Stimulated activated CD4-positive, alpha-beta T cell treated with anti-CD3 and anti-CD28 coated beads, Interleukin-4, amount 100 ng/mL, for 24 hours (primary cell): Measurements from ENCODE around the gene MRPL23.

Source experiments
- DNase-seq: peaks from one replicate; pipeline ENCODE4 v3.0.0-alpha.2; 2020

Gene MRPL23

DNA sequence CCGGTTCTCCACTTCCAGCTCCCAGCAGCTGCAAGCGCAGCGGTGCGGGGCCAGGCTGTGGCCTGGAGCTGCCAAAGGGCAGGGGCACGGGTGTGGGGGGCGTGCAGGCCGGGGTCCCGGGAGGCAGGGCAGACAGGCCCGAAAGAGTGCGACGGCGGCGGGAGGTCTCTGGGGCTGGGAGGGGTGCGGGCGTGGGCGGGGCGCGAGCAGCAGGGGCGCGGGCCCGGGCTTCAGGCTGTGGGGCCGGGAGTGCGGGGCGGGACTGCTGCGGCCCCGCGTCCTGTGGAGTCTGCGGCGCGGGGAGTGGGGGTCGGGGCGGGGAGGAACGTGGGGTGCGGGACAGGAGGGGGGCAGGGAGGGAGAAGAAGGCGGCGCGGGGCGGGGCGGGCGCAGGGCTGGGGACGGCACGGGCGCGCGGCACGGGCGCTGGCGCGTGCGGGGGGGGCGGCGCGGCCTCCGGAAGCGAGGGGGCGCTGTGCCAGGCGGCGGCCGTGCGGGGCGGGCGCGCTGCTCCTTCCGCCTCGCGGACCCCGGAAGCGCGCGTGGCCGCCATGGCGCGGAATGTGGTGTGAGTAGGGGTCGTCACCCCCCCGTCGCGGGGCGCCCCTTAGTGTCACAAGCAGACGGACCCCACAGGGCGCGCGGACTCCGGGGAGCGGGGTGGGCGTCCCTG lies at the start of gene MRPL23:
Gene MRPL23 (plus strand): TSS at position 521 of the 673 bp plus-strand sequence. CDS start 31 bp downstream, at position 552.
- DNase-seq, result no peak

DNA sequence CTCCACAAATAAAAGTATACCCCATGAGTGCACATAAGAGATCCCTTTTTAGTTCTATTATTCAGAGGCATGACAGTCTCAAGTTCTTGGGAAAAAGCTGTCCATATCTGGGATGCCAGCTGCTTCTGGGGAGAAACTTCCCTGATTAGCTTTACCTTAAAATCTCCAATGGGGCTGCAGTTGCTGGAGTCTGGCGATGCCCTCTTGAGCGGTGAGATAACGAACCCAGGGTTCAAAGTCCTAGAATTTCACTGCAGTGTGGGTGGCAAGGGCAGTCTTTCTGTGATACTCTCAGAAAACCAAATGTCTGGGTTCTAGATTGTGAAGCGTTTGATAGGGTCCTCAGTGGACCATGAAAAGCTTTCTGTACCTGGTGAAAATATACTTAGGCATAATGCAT lies 48.0 kb upstream of the MRPL23 start:
- no peak for DNase-seq

- DNase-seq, result no peak
Measured at GRCh38 chr11:1899686-1900085, 47.4 kb upstream of the MRPL23 start.

DNA sequence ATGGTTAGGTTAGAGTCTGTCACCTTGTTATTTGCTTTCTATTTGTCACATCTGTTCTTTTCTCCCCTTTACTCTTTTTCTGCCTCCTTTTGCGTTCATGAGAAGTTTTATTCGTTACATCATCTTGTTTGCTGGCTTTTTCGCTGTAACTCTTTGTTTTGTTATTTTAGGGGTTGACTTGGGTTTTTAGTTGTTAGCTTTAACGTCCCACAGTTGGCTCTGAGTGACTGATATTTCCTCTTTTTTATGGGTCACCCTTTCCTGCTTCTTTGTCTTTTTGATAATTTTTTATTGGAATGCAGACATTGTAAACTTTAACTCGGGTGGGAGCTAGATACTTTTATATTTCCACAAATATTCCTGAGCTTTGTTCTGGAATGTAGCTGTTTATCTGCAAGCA lies 41.0 kb upstream of the MRPL23 start:
- no peak for DNase-seq

DNA sequence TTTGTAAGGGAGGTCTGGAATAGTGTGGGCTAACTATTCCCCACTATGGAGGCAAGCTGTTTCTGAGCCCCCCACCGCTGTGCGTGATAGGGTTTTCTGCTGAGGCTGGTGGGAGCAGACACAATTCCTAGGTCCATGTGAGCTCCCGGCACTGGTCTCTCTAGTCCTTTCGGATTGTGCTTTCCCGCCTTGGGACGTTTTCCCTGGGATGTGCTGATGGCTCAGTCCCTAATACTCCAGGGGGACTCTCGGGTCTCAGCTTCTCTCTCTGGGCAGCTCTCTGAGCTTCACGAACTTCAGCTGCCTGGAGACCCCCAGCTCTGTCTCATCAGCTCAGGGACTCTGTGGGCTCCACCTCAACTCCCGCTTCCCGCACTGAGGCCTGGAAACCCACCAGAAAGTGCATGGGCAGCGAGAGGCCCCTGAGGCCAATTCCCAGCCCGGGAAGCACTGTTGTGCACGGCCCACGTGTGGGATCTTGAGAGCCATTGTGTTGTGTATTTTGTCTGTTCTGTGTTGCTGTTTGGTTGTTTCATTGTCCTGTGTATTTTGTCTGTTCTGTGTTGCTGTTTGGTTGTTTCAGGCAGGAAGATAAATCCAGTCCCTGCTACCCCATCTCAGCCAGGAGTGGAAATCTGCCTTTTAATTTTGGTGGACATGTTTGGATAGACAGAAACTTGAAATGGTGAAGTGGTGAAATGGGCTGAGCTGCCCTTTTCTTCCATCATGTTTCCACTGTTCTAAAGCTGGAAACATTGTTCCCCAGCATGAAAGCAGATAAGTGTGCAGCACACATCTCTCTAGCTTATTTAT lies 40.3 kb upstream of the MRPL23 start:
- DNase-seq, result no peak

DNA sequence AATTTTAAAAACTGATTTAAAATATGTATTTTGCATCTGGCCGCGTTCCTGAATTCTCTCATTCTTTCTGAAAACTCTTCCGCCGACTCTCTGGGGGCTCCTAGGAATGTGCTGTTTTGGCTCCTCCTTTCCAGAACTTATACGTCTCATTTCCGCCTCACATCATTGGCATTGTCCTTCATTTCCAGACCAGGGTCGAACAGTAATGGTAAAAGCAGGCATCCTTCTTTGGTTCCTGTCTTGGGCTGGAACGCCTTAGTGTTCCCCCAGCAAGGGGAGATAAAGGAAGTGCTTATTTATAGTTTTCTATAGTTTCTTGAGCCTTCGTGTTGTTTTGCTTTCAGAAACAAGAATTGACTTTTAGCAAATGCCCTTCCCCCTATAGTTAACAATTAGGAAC lies 38.5 kb upstream of the MRPL23 start:
- no peak for DNase-seq

DNA sequence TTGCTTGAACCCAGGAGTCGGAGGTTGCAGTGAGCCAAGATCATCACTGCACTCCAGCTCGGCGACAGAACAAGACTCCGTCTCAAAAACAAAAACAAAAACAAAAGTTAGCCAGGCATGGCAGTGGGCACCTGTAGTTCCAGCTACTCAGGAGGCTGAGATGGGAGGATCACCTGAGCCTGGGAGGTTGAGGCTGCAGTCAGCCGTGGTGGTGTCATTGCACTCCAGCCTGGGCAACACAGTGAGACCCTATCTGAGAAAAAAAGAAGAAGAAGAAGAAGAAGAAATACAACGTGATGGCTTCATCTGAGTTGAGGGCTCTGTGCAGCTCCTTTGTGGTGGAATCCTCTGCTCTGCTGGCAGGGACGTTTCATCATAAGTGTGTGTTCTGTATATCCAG lies 37.6 kb upstream of the MRPL23 start:
- DNase-seq, result no peak

DNA sequence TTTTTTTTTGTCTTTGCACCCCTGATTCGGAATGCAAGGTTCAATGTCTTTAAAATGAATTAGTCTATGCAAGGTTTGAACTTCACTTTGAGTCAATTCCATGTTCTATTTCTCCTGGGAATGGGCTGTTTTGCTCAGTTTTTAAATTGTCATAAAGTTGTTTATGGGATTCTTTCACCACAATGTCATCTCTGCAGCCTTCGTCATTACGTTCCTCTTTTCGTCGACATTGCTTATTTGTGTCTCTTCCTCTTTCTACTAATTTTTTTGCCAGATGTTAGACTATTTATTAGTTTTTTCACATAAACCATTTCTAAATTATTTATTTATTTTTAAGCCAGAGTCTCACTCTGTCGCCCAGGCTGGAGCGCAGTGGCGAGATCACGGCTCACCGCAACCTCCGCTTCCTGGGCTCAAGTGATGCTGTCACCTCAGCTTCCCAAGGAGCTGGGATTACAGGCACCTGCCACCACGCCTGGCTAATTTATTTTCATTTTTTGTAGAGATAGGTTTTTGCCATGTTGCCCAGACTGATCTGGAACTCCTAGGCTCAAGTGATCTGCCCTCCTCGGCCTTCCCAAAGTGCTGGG lies 34.7 kb upstream of the MRPL23 start:
- DNase-seq, result no peak

DNA sequence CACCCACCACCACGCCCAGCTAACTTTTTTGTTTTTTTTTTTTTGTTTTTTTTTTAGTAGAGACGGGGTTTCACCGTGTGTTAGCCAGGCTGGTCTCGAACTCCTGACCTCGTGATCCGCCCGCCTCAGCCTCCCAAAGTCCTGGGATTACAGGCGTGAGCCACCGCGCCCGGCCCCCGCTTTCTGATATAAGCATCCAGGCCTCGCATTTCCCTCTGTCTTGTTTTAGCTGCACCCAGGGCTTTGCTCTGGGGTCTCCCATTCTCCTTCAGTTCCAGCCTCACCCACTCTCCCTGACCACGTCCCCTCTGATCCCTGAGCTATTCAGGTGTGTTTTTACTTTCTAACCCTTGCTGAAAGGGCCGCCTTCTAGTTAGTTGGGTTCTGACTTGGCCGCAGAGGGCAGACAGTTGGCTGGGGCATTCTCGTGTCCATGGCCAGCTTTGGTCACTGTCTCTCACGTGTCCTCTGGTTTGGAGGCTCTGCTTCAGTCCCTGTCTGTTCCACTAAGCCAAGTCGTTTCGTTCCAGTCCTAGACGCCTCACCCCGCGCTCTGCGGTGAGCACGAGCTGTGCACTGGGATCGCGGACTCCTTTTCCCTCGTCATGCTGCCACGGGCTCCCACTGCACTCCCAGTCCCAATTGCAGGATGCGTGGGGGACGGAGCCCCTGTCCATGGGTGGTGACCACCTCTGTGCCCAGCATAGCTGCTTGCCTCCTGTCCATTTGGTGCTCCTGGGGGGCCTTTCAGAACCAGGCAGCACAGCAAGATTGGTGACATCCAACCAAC lies 33.7 kb upstream of the MRPL23 start:
- DNase-seq, result no peak

- DNase-seq, result no peak
Measured at GRCh38 chr11:1915795-1916131, 31.4 kb upstream of the MRPL23 start.

GRCh38 chr11:1916132-1916985 lies 30.8 kb upstream of the MRPL23 start:
- no peak for DNase-seq

DNA sequence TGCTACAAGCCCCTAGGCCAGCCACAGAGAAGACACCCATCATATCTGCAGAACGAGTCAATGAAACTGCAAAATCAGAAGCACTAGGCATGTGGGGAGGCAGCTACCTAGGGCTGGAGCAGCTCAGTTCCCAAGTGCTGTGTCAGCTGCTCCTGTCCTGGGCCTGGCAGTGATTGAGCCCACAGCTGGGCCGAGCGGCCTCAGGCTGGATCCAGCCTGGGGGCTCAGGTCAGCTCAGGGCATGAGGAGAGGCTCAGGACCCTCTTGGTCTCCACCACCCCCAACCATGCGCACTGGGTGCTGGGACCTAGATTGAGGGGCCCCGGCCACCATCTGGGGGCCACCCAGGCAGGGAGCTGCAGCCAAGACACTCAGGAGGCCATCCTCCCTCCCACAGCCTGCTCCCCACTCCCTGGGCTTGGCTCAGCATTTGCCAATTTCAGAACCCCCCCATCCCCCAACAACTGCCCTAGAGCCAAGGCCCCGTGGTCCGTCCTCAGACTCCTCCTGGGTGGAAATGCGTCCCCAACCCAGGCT lies 30.1 kb upstream of the MRPL23 start:
- DNase-seq, result no peak

DNA sequence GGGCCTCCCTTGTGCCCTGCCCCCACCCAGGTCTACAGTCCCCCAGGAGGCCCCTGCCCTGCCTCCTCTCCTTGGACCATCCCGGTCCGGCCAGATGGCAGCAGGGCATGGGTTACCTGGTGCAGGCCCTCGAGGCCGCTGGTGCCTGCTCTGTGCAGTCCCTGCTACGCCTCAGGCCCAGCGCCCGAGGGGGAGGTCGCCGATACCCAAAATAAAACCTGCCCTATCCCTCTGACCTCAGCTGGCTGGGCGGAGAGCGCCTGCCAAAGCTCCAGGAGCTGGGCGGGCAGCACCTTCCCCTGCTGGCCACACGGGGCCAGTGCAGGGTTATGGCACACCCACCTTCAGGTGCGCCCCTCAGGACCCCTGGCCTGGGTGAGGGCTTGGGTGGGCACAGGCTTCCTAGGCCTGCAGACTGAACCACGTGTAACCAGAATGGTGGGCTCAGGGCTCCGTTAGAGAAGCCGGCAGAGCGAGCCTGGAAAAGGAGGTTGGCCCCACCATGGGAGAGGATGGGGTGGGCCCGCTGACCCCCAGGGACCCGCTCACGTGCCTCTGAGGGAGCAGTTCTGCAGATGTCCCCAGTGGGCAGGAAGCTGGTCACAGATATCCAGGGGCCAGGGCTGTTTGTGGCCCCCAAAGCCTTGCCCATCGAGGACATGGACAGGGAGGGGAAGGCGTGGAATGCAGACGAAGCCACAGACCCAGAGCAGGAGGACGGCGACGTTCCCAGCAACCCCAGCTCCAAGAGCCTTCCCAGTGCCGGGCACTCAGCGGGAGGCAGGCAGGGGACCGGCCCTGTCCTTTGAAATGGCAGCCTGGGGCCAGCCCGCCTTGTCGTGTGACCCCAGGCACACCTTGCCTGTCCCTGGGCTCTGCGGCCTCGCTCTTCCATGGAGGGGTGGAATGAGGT lies 29.4 kb upstream of the MRPL23 start:
- no peak for DNase-seq

GRCh38 chr11:1918436-1919315 lies 28.5 kb upstream of the MRPL23 start:
- DNase-seq, result no peak

GRCh38 chr11:1919391-1920127 lies 27.6 kb upstream of the MRPL23 start, which contains the start of gene TNNT3:
TSS of gene TNNT3 (plus strand) at chr11:1919703. CDS start at chr11:1922875, 3,172 bp downstream.
- DNase-seq, result no peak

- DNase-seq, result no peak
Measured at GRCh38 chr11:1920128-1920908, 26.8 kb upstream of the MRPL23 start.

GRCh38 chr11:1920909-1921573 lies 26.1 kb upstream of the MRPL23 start:
- DNase-seq, result no peak
